HepG2 (cell line): ENCODE measurements around the gene COL8A2. TPM values are rescaled to one million over a fixed set of nuclear protein-coding genes. Genes with fewer than 3 reads are reported as not detected.

ENCODE experiments used
- ATAC-seq: fragments of 200-7000 bp; cut with Tn5 transposase; 3 replicates; pipeline ENCODE4 v1.9.1; 2020; ENCODE audit warnings: mild to moderate bottlenecking, moderate library complexity
- BruUV-seq: library from RNA; stranded (reverse); fragments of 400-500 nt; replicated peaks from 2 replicates; lab custom pipeline; 2021; lab: Mats Ljungman, UMichigan
- CTCF ChIA-PET: fragments of 300-600 bp; formaldehyde crosslinking; extraction: SDS; loops from one replicate; lab custom pipeline; 2021; ENCODE audit warnings: low total read pairs, inconsistent platforms, low intra/inter-chr PET ratio; lab: Yijun Ruan, JAX
- POLR2A ChIA-PET: fragments of 350-600 bp; sonication (Branson Sonifier 250); formaldehyde crosslinking; loops from one replicate; lab custom pipeline; 2020; ENCODE audit warnings: antibody characterized with exemption, inconsistent platforms; lab: Yijun Ruan, JAX
- DNase-seq: peaks from one replicate; pipeline ENCODE4 v3.0.0-alpha.2; 2015; ENCODE audit warnings: low spot score
- FAIRE-seq: peaks from 3 replicates; lab custom pipeline; 2011; peaks lifted over from hg19 to GRCh38; lab: Jason Lieb, UNC
- H2AFZ ChIP-seq: one replicate; pipeline ENCODE4 v1.6.1; 2011; ENCODE audit warnings: low read length, inconsistent platforms
- H3K27ac ChIP-seq: fragments of 300-600 bp; 3 replicates; pipeline ENCODE4 v1.8.0; 2011; ENCODE audit warnings: mixed run types, mild to moderate bottlenecking, mixed read lengths, low read length, inconsistent platforms; ENCODE audit not compliant: insufficient read depth; ENCODE audit errors: extremely low read length
- H3K27me3 ChIP-seq, 2 experiments: fragments of 200-600 bp in 1 of 2; 2 replicates in 1 of 2; 3 replicates in 1 of 2; pipeline versions ENCODE4 v1.6.0 to v1.8.0; 2011; ENCODE audit warnings: low read length in 2 of 2, mild to moderate bottlenecking in 2 of 2, moderate library complexity in 2 of 2, inconsistent platforms in 1 of 2; ENCODE audit not compliant: insufficient read depth in 2 of 2, control insufficient read depth in 1 of 2
- H3K36me3 ChIP-seq, 2 experiments: fragments of 200-600 bp in 1 of 2; replicated peaks in 1 of 2; 2 replicates in 1 of 2; 3 replicates in 1 of 2; pipeline versions ENCODE4 v1.5.1 to v1.8.0; 2011; ENCODE audit warnings: low read length in 2 of 2, inconsistent platforms in 1 of 2; ENCODE audit not compliant: insufficient read depth in 2 of 2, control insufficient read depth in 1 of 2
- H3K4me1 ChIP-seq: 2 replicates; pipeline ENCODE4 v1.5.1; 2012; ENCODE audit warnings: low read length, inconsistent platforms; ENCODE audit not compliant: insufficient read depth
- H3K4me2 ChIP-seq: 2 replicates; pipeline ENCODE4 v1.6.0; 2011; ENCODE audit warnings: low read depth, low read length, inconsistent platforms
- H3K4me3 ChIP-seq, 3 experiments: fragments of 200-600 bp in 1 of 3; sonication (generic), shearing (Covaris generic) in 1 of 3; replicated peaks in 1 of 3; 2 replicates each; pipeline ENCODE4 v1.5.1; 2011 to 2016; ENCODE audit warnings: low read length in 3 of 3, inconsistent platforms in 2 of 3, low read depth in 2 of 3, mild to moderate bottlenecking in 2 of 3, control low read depth in 1 of 3, mixed read lengths in 1 of 3; ENCODE audit not compliant: insufficient read depth in 1 of 3
- H3K79me2 ChIP-seq: one replicate; pipeline ENCODE4 v1.6.1; 2011; ENCODE audit warnings: low read length, inconsistent platforms; ENCODE audit not compliant: insufficient read depth
- H3K9ac ChIP-seq: 2 replicates; pipeline ENCODE4 v1.6.0; 2011; ENCODE audit warnings: mild to moderate bottlenecking, low read depth, low read length, inconsistent platforms; ENCODE audit not compliant: insufficient read depth
- H3K9me3 ChIP-seq: 2 replicates; pipeline ENCODE4 v1.5.1; 2012; ENCODE audit warnings: mild to moderate bottlenecking, low read length
- H4K20me1 ChIP-seq: 2 replicates; pipeline ENCODE4 v1.6.0; 2011; ENCODE audit warnings: inconsistent platforms, mild to moderate bottlenecking, low read length, moderate library complexity; ENCODE audit not compliant: insufficient read depth
- ARNTL ChIP-seq: sonication (generic); formaldehyde crosslinking; IDR thresholded peaks from 2 replicates; pipeline ENCODE4 v1.4.0; 2020; ENCODE audit warnings: mild to moderate bottlenecking, missing genetic modification reagents
- CEBPG ChIP-seq: IDR thresholded peaks from 2 replicates; pipeline ENCODE4 v1.6.1; 2016
- DMAP1 ChIP-seq: IDR thresholded peaks from 2 replicates; pipeline ENCODE4 v1.6.1; 2016
- PHB2 ChIP-seq: fragments of 450-650 bp; IDR thresholded peaks from 2 replicates; pipeline ENCODE4 v1.6.1; 2018; ENCODE audit not compliant: partially characterized antibody
- POLR2G ChIP-seq: fragments of 200-400 bp; formaldehyde crosslinking; IDR thresholded peaks from 2 replicates; pipeline ENCODE4 v1.6.1; 2018; ENCODE audit warnings: mild to moderate bottlenecking, low read depth, low read length, moderate library complexity
- RFX3 ChIP-seq: IDR thresholded peaks from 2 replicates; pipeline ENCODE4 v1.6.1; 2016; ENCODE audit warnings: missing biosample characterization, missing genetic modification reagents
- SNRNP70 ChIP-seq: fragments of 200-400 bp; formaldehyde crosslinking; IDR thresholded peaks from 2 replicates; pipeline ENCODE4 v1.6.1; 2017; ENCODE audit warnings: mild to moderate bottlenecking, low read depth, low read length, moderate library complexity
- SRSF9 ChIP-seq: fragments of 200-400 bp; formaldehyde crosslinking; IDR thresholded peaks from 2 replicates; pipeline ENCODE4 v1.6.1; 2018; ENCODE audit warnings: borderline replicate concordance, mild to moderate bottlenecking, low read depth, low read length; ENCODE audit not compliant: insufficient read depth, poor library complexity, severe bottlenecking
- ZNF264 ChIP-seq: sonication (generic); formaldehyde crosslinking; IDR thresholded peaks from 2 replicates; pipeline ENCODE4 v1.4.0; 2020; ENCODE audit warnings: missing genetic modification reagents
- ZNF382 ChIP-seq: sonication (generic); formaldehyde crosslinking; IDR thresholded peaks from 2 replicates; pipeline ENCODE4 v1.5.0; 2020; ENCODE audit warnings: missing genetic modification reagents, mild to moderate bottlenecking, borderline replicate concordance
- ZNF564 ChIP-seq: sonication (generic); formaldehyde crosslinking; IDR thresholded peaks from 2 replicates; pipeline ENCODE4 v1.8.1; 2023; ENCODE audit warnings: mild to moderate bottlenecking, missing genetic modification reagents
- ZNF616 ChIP-seq: sonication (generic); formaldehyde crosslinking; IDR thresholded peaks from 2 replicates; pipeline ENCODE4 v1.5.0; 2020; ENCODE audit warnings: low read depth, mild to moderate bottlenecking, missing genetic modification reagents
- ZNF670 ChIP-seq: sonication (generic); formaldehyde crosslinking; IDR thresholded peaks from 2 replicates; pipeline ENCODE4 v1.8.0; 2022; ENCODE audit warnings: mild to moderate bottlenecking, missing genetic modification reagents, borderline replicate concordance
- WGBS: methylation state at CpG from one replicate; pipeline ENCODE4 v1.1.6; 2017; ENCODE audit warnings: low lambda C conversion rate; 5-methylcytosine and 5-hydroxymethylcytosine counted together
- in situ Hi-C: cut with HindIII; loops from 2 replicates; pipeline ENCODE4 v1.10.0; 2017; ENCODE audit warnings: low pct_unique_long_range_greater_than_20kb; ENCODE audit not compliant: extremely low pct_ligation_motif_present
- intact Hi-C: fragments of 100-400 bp; cut with micrococcal nuclease; formaldehyde crosslinking; loops from one replicate; pipeline ENCODE4 v1.10.0; 2022; ENCODE audit not compliant: unreplicated experiment
- polyA plus RNA-seq, 8 experiments: library from polyadenylated mRNA; depleted of rRNA in 3 of 8; stranded (reverse) in 7 of 8; unstranded in 1 of 8; fragments of >200 nt; fragmentation: Illumina TruSeq in 4 of 8; extraction: Trizol in 4 of 8; gene quantifications; 2 replicates each; pipeline versions ENCODE4 v1.2.1 to v1.2.3, GENCODE V29; 2011 to 2016; ENCODE audit warnings: low read depth in 4 of 8, missing spikeins in 1 of 8, mixed read lengths in 1 of 8; ENCODE audit not compliant: insufficient read depth in 1 of 8
- total RNA-seq, 5 experiments: library from RNA; depleted of rRNA; stranded (reverse); fragments of >200 nt; fragmentation: Illumina TruSeq; extraction: Trizol; gene quantifications; 2 replicates each; pipeline ENCODE4 v1.2.3, GENCODE V29; 2016; ENCODE audit warnings: low read depth in 1 of 5
- TF ChIP-seq, protein P1 (sequence below): sonication (generic); formaldehyde crosslinking; IDR thresholded peaks from 2 replicates; pipeline ENCODE4 v1.5.0; 2020; ENCODE audit warnings: mild to moderate bottlenecking, missing genetic modification reagents, borderline replicate concordance
- TF ChIP-seq, protein P2 (sequence below): sonication (generic); formaldehyde crosslinking; IDR thresholded peaks from 2 replicates; pipeline ENCODE4 v1.4.0; 2020; ENCODE audit warnings: mild to moderate bottlenecking, low read depth, missing genetic modification reagents
- TF ChIP-seq, protein P3 (sequence below): sonication (generic); formaldehyde crosslinking; IDR thresholded peaks from 2 replicates; pipeline ENCODE4 v1.4.0; 2020; ENCODE audit warnings: missing genetic modification reagents

The COL8A2 gene
- total and polyA plus RNA-seq, 2 of the 13 experiments (the other 11 are each of a cell fraction or from before 2014, with no cell fraction given), result 0.13 to 0.24 TPM

DNA sequence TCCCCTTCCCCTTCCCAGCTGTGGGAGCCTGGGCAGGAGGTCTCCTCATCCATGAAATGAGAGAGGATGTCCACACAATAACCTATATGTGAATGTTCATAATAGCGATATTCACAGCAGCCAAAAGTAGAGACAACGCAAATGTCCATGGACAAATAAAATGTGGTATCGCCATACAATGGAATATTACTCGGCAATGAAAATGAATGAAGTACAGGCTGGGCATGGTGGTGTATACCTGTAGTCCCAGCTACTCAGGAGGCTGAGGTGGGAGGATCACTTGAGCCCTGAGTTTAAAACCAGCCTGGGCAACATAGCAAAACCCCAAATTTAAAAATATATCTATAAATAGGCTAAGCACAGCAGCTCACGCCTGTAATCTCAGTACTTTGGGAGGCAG, 23.5 kb downstream of the COL8A2 start:
- in situ Hi-C loops (no loop called here), intact Hi-C loops (no loop called here)
- H3K4me3 ChIP-seq, result no peak overlapping the region
- no peak for TF ChIP-seq CEBPG
- TF ChIP-seq PHB2, result no peak
- TF ChIP-seq, protein P1, sequence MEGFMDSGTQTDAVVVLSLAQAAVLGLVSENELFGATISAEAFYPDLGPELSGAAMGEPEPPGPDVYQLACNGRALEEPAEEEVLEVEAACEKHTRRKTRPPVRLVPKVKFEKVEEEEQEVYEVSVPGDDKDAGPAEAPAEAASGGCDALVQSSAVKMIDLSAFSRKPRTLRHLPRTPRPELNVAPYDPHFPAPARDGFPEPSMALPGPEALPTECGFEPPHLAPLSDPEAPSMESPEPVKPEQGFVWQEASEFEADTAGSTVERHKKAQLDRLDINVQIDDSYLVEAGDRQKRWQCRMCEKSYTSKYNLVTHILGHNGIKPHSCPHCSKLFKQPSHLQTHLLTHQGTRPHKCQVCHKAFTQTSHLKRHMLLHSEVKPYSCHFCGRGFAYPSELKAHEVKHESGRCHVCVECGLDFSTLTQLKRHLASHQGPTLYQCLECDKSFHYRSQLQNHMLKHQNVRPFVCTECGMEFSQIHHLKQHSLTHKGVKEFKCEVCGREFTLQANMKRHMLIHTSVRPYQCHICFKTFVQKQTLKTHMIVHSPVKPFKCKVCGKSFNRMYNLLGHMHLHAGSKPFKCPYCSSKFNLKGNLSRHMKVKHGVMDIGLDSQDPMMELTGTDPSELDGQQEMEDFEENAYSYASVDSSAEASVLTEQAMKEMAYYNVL, result no peak
- TF ChIP-seq ZNF382 (CRISPR knock-in tag), result no peak
- TF ChIP-seq ZNF264, result no peak
- TF ChIP-seq ARNTL (CRISPR knock-in tag), result no peak
- TF ChIP-seq ZNF564, result no peak
- no peak for TF ChIP-seq RFX3 (CRISPR knock-in tag)
- TF ChIP-seq, protein P2, sequence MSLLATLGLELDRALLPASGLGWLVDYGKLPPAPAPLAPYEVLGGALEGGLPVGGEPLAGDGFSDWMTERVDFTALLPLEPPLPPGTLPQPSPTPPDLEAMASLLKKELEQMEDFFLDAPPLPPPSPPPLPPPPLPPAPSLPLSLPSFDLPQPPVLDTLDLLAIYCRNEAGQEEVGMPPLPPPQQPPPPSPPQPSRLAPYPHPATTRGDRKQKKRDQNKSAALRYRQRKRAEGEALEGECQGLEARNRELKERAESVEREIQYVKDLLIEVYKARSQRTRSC (CRISPR knock-in tag), result no peak
- no peak for TF ChIP-seq SNRNP70
- TF ChIP-seq ZNF616 (CRISPR knock-in tag), result no peak
- no peak for TF ChIP-seq DMAP1 (CRISPR knock-in tag)
- TF ChIP-seq, protein P3, sequence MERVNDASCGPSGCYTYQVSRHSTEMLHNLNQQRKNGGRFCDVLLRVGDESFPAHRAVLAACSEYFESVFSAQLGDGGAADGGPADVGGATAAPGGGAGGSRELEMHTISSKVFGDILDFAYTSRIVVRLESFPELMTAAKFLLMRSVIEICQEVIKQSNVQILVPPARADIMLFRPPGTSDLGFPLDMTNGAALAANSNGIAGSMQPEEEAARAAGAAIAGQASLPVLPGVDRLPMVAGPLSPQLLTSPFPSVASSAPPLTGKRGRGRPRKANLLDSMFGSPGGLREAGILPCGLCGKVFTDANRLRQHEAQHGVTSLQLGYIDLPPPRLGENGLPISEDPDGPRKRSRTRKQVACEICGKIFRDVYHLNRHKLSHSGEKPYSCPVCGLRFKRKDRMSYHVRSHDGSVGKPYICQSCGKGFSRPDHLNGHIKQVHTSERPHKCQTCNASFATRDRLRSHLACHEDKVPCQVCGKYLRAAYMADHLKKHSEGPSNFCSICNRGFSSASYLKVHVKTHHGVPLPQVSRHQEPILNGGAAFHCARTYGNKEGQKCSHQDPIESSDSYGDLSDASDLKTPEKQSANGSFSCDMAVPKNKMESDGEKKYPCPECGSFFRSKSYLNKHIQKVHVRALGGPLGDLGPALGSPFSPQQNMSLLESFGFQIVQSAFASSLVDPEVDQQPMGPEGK (CRISPR knock-in tag), result no peak
- no peak for TF ChIP-seq POLR2G
- no peak for TF ChIP-seq ZNF670
- TF ChIP-seq SRSF9, result no peak
- peaks cover 45% of the 10 kb centered on the region for H3K4me1 ChIP-seq
- H3K27me3 ChIP-seq, result no peaks in the 10 kb centered on the region
- 89% methylated on average over 5 of the region's 5 CpGs for WGBS
- H3K27ac ChIP-seq, result no peak overlapping the region
- H3K9ac ChIP-seq, result no peak overlapping the region
- FAIRE-seq (no peak), DNase-seq (no peak), ATAC-seq (no peak)
- no peaks in the 10 kb centered on the region for H3K9me3 ChIP-seq
- no peaks in the 10 kb centered on the region for H3K79me2 ChIP-seq
- H4K20me1 ChIP-seq, result no peaks in the 10 kb centered on the region
- no peak overlapping the region for H2AFZ ChIP-seq
- POLR2A ChIA-PET, result no interaction called here
- H3K4me2 ChIP-seq, result no peak overlapping the region
- BruUV-seq, result no TSS peak
- CTCF ChIA-PET, result interaction anchor here (2.5 to 2.6 kb wide), 2 partner anchors 33 to 86 kb away, joined by 9 to 34 read pairs; no protein-coding TSS in a partner anchor
- no peaks in the 10 kb centered on the region for H3K36me3 ChIP-seq
